Measurements from ENCODE around the gene DISP3.

DNA sequence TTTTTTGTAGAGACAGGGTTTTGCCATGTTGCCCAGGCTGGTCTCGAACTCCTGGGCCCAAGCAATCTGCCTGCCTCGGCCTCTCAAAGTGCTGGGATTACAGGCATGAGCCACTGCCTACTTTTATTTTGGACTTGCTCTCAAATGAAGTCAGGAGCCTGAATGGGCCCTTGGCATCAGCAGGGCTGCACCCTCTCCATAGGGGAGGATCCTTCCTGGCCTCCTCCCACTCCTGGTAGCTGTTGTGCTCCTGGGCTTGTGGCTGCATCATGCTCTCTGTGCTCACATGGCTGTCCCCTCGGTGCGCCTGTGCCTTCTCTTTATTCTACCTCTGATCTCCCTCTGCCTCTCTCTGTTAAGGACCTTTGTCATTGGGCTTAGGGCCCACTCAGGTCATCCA is 46.4 kb upstream of the DISP3 start:
- TF ChIP-seq, protein P1, sequence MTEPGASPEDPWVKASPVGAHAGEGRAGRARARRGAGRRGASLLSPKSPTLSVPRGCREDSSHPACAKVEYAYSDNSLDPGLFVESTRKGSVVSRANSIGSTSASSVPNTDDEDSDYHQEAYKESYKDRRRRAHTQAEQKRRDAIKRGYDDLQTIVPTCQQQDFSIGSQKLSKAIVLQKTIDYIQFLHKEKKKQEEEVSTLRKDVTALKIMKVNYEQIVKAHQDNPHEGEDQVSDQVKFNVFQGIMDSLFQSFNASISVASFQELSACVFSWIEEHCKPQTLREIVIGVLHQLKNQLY (CRISPR knock-in tag; IDR thresholded peaks at IDR 0.05) = no peak
- TF ChIP-seq ZFP37 (CRISPR knock-in tag; IDR thresholded peaks at IDR 0.05; ENCODE audit: borderline replicate concordance) (no peak), ETV6 (CRISPR knock-in tag; conservative IDR thresholded peaks at IDR 0.05) (no peak), TAF1 (CRISPR knock-in tag; IDR thresholded peaks at IDR 0.05) (no peak), FOXC1 (CRISPR knock-in tag; IDR thresholded peaks at IDR 0.05; ENCODE audit: borderline replicate concordance) (no peak), RBFOX2 (IDR thresholded peaks at IDR 0.05; ENCODE audit: low read depth, low read length) (no peak), IRF2 (CRISPR knock-in tag; IDR thresholded peaks at IDR 0.05) (no peak), JUNB (CRISPR knock-in tag; IDR thresholded peaks at IDR 0.05; ENCODE audit: borderline replicate concordance) (no peak), GABPA (IDR thresholded peaks at IDR 0.05; ENCODE audit: low read depth, low read length) (no peak), GABPA (CRISPR knock-in tag; IDR thresholded peaks at IDR 0.05; ENCODE audit: low read depth) (no peak), TCF7L2 (IDR thresholded peaks at IDR 0.05; ENCODE audit: low read depth, low read length) (no peak)
- TF ChIP-seq, protein P2, sequence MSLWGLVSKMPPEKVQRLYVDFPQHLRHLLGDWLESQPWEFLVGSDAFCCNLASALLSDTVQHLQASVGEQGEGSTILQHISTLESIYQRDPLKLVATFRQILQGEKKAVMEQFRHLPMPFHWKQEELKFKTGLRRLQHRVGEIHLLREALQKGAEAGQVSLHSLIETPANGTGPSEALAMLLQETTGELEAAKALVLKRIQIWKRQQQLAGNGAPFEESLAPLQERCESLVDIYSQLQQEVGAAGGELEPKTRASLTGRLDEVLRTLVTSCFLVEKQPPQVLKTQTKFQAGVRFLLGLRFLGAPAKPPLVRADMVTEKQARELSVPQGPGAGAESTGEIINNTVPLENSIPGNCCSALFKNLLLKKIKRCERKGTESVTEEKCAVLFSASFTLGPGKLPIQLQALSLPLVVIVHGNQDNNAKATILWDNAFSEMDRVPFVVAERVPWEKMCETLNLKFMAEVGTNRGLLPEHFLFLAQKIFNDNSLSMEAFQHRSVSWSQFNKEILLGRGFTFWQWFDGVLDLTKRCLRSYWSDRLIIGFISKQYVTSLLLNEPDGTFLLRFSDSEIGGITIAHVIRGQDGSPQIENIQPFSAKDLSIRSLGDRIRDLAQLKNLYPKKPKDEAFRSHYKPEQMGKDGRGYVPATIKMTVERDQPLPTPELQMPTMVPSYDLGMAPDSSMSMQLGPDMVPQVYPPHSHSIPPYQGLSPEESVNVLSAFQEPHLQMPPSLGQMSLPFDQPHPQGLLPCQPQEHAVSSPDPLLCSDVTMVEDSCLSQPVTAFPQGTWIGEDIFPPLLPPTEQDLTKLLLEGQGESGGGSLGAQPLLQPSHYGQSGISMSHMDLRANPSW (CRISPR knock-in tag; IDR thresholded peaks at IDR 0.05; ENCODE audit: borderline replicate concordance) = no peak

Measured in HepG2 (cell line).